ENCODE measurements around the gene MTMR2.
"Not testable (repeated sequence)": the region's sequence is repeated elsewhere in the genome, so short reads cannot be mapped to it uniquely, and the experiment has no call there.

The MTMR2 gene

DNA sequence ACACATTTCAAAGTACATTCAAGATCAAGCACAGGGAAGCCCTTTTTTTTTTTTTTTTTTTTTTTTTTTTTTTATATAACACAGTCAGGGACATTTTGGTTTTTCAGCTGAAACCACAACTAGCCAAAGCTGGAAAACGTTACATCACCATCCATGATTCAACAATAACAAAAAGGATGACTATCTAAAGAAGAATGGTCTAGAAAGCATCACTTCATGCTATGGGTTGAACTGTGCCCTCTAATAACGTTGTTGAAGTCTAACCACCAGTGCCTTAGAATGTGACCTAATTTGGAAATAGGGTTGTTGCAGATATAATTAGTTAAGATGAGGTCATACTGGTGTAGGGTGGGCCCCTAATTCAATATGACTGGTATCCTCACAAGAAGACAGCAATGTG lies 46.6 kb downstream of the MTMR2 start:
- TF ChIP-seq, protein P1, sequence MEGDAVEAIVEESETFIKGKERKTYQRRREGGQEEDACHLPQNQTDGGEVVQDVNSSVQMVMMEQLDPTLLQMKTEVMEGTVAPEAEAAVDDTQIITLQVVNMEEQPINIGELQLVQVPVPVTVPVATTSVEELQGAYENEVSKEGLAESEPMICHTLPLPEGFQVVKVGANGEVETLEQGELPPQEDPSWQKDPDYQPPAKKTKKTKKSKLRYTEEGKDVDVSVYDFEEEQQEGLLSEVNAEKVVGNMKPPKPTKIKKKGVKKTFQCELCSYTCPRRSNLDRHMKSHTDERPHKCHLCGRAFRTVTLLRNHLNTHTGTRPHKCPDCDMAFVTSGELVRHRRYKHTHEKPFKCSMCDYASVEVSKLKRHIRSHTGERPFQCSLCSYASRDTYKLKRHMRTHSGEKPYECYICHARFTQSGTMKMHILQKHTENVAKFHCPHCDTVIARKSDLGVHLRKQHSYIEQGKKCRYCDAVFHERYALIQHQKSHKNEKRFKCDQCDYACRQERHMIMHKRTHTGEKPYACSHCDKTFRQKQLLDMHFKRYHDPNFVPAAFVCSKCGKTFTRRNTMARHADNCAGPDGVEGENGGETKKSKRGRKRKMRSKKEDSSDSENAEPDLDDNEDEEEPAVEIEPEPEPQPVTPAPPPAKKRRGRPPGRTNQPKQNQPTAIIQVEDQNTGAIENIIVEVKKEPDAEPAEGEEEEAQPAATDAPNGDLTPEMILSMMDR (IDR thresholded peaks at IDR 0.05; ENCODE audit: control insufficient read depth, extremely low read depth, insufficient read depth), result no peak
- no peak overlapping the region for H3K4me3 ChIP-seq (ENCODE audit: low read depth, low read length)
- DNase-seq (ENCODE audit: low read depth), result no peak

- H3K4me3 ChIP-seq (ENCODE audit: low read depth, low read length); DNase-seq (ENCODE audit: low read depth): not testable (repeated sequence)
Measured at GRCh38 chr11:95870877-95871276, 53.0 kb downstream of the MTMR2 start.

DNA sequence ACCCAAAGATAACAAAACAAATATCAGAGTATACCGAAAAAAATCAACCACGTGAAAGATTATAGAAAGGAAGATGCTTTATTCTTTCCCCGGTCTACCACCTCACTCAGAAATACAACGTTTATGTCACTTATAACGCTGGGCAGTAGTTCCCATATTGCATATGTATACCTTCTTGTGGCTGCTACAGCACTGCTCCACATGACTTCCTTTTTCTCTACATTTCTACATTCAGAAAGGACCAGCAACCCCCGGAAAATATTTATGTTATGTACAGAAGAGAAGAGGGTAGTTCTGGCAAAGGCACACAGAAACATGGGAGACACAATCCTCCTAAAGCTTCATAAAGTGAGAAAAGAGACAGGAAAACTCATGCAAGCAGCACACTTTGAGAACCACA lies 56.8 kb downstream of the MTMR2 start:
- TF ChIP-seq, protein P1 (IDR thresholded peaks at IDR 0.05; ENCODE audit: control insufficient read depth, extremely low read depth, insufficient read depth), result no peak
- H3K4me3 ChIP-seq (ENCODE audit: low read depth, low read length), result no peak overlapping the region
- no peak for DNase-seq (ENCODE audit: low read depth)

GRCh38 chr11:95863486-95864140 lies 60.3 kb downstream of the MTMR2 start:
- TF ChIP-seq, protein P1 (IDR thresholded peaks at IDR 0.05; ENCODE audit: control insufficient read depth, extremely low read depth, insufficient read depth), result no peak
- no peak overlapping the region for H3K4me3 ChIP-seq (ENCODE audit: low read depth, low read length)
- DNase-seq (ENCODE audit: low read depth), result no peak

DNA sequence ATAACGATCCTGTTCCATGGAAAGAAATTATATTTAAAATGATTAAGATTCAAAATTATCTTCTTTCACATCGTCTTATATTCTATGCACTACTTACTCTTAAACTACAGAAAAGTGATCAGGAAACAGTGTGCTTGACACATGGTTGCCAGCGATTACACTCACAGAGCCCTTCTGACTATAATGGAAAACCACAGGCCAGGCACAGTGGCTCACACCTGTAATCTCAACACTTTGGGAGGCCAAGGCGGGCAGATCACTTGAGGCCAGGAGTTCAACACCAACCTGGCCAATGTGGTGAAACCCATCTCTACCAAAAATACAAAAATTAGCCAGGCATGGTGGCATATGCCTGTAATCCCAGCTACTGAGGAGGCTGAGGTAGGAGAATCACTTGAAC lies 63.9 kb downstream of the MTMR2 start:
- not testable (repeated sequence) for H3K4me3 ChIP-seq (ENCODE audit: low read depth, low read length); DNase-seq (ENCODE audit: low read depth)

DNA sequence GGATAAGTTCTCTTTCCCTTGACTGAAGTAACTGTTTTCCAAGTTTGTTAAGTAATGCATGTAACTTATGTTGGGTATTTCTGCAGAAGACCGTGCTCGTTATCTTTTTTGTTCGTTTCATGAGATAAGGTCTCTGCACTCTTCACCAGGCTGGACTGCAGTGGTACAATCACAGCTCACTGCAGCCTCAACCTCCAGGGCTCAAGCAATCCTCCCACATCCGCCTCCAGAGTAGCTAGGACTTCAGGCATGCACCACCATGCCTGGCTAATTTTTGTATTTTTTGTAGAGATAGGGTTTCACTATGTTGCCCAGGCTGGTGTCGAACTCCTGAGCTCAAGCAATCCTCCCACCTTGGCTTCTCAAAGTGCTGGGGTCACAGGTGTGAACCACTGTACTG lies 69.5 kb downstream of the MTMR2 start:
- H3K4me3 ChIP-seq (ENCODE audit: low read depth, low read length); DNase-seq (ENCODE audit: low read depth): not testable (repeated sequence)

DNA sequence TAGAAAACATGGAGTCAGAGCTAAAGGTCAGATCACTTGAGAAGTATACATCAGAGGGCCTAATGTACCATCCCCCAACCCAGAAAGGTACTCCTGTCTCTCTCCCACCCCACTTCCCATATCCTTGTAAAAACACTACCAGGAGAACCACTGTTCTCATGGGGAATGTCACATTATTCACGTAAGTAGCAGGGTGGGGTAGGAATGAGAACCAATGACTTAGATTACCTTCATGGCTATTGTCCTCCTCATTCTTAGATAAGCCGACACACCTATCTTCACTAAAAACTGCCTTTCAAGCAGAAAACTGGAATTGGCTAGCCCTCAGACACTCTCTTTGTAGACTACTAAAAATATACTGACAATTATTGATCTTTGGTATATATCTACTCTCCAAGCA lies 70.0 kb downstream of the MTMR2 start:
- DNase-seq (ENCODE audit: low read depth), result no peak
- TF ChIP-seq, protein P1 (IDR thresholded peaks at IDR 0.05; ENCODE audit: control insufficient read depth, extremely low read depth, insufficient read depth), result no peak
- no peak overlapping the region for H3K4me3 ChIP-seq (ENCODE audit: low read depth, low read length)

DNA sequence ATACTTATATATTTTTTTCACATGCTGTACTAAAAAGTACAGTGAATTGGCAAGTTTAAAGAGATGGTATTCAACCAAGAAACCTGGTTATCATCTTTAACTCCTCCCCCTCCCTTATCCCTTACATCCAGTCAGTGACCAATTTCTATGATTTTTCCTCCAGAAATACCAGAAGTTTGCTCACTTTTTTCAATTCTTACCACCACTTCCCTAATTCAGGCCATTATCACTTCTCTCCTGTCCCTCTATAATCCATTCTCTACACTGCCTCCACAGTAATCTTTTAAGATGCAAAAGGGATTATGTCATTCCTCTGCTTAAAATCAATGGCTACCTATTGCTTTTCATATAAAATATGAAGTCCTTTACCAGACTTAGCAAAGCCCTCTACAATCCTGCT lies 70.8 kb downstream of the MTMR2 start:
- TF ChIP-seq, protein P1 (IDR thresholded peaks at IDR 0.05; ENCODE audit: control insufficient read depth, extremely low read depth, insufficient read depth), result no peak

GRCh38 chr11:95850137-95850536 lies 73.8 kb downstream of the MTMR2 start:
- DNase-seq (ENCODE audit: low read depth), result no peak
- H3K4me3 ChIP-seq (ENCODE audit: low read depth, low read length), result no peak overlapping the region
- TF ChIP-seq, protein P1 (IDR thresholded peaks at IDR 0.05; ENCODE audit: control insufficient read depth, extremely low read depth, insufficient read depth), result no peak

More for the DNA sequence above, 70.8 kb downstream of the MTMR2 start:
- no peak for DNase-seq (ENCODE audit: low read depth)
- H3K4me3 ChIP-seq (ENCODE audit: low read depth, low read length), result no peak overlapping the region
